ENCODE data around the gene ERBB4.
A peak's percentile ranks its signal among the peaks of the same experiment; 100 is the strongest.

GRCh38 chr2:212299333-212299732 is 239.3 kb downstream of the ERBB4 start:
- no peak for TF ChIP-seq CTCF (IDR thresholded peaks at IDR 0.05)
- TF ChIP-seq REST (IDR thresholded peaks at IDR 0.05; ENCODE audit: insufficient read depth in 1 of 2, low read depth in 2 of 2, low read length in 1 of 2), result 0 out of 4 replicates have a peak, but pooled peaks of 1 of the 2 experiments have one; percentile 17
- no peak for TF ChIP-seq POLR2AphosphoS5 (IDR thresholded peaks at IDR 0.05; ENCODE audit: low read depth, low read length)
- TF ChIP-seq SIN3A (IDR thresholded peaks at IDR 0.05; ENCODE audit: borderline replicate concordance, insufficient read depth, low read depth, low read length), result no peak
